AML-193 (cell line): ENCODE data around the gene MEGF6.
A peak's percentile ranks its signal among the peaks of the same experiment; 100 is the strongest.

Experiments used
- DNase-seq, 2 experiments: peaks; one replicate each; lab custom pipeline; 2025; lab: John Stamatoyannopoulos, UW

Gene MEGF6, protein sequence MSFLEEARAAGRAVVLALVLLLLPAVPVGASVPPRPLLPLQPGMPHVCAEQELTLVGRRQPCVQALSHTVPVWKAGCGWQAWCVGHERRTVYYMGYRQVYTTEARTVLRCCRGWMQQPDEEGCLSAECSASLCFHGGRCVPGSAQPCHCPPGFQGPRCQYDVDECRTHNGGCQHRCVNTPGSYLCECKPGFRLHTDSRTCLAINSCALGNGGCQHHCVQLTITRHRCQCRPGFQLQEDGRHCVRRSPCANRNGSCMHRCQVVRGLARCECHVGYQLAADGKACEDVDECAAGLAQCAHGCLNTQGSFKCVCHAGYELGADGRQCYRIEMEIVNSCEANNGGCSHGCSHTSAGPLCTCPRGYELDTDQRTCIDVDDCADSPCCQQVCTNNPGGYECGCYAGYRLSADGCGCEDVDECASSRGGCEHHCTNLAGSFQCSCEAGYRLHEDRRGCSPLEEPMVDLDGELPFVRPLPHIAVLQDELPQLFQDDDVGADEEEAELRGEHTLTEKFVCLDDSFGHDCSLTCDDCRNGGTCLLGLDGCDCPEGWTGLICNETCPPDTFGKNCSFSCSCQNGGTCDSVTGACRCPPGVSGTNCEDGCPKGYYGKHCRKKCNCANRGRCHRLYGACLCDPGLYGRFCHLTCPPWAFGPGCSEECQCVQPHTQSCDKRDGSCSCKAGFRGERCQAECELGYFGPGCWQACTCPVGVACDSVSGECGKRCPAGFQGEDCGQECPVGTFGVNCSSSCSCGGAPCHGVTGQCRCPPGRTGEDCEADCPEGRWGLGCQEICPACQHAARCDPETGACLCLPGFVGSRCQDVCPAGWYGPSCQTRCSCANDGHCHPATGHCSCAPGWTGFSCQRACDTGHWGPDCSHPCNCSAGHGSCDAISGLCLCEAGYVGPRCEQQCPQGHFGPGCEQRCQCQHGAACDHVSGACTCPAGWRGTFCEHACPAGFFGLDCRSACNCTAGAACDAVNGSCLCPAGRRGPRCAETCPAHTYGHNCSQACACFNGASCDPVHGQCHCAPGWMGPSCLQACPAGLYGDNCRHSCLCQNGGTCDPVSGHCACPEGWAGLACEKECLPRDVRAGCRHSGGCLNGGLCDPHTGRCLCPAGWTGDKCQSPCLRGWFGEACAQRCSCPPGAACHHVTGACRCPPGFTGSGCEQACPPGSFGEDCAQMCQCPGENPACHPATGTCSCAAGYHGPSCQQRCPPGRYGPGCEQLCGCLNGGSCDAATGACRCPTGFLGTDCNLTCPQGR (N-terminal part only)

DNA sequence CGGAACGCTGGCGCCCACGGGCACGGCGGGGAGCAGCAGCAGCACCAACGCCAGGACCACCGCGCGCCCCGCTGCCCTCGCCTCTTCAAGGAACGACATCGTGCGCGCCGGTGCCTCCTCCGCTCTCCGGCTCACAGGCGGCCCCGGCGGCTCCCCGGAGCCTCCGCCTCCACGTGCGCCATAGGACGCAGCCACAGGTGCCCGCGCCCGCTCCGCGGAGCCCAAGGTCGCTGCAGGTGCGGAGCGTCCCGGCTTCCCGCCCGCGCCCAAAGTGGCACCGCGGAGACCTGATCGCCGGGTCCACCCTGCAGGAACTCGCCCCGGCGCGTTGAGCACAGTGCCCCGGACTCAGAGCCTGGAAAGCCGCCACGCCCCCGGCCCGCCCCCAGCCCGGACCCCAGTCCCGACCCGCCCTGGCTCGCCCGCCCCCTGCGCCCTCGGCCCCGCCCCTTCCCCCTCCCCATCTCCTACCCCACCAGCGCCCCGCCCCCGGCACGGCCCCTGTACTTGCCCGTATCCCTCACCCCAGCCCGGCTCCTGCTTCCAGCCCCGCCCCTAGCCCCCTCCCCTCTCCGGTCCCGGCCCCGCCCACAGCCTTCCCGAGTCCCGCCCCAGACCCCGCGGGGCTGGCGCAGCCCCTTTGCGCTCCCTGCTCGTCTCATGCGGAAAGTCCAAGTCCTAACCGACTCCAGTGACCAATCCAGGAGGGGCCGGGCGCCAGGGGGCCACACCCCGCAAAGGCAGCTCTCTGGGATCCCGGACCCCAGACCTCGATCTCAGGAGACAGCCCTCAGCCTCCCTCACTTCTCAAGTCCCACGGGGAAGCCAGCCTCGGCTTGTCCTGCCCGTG lies at the start of gene MEGF6:
Gene MEGF6, minus strand, starts transcription at position 339 of the 850 bp plus-strand sequence. Its CDS starts 240 bp downstream, at position 99.
- DNase-seq = no peak

DNA sequence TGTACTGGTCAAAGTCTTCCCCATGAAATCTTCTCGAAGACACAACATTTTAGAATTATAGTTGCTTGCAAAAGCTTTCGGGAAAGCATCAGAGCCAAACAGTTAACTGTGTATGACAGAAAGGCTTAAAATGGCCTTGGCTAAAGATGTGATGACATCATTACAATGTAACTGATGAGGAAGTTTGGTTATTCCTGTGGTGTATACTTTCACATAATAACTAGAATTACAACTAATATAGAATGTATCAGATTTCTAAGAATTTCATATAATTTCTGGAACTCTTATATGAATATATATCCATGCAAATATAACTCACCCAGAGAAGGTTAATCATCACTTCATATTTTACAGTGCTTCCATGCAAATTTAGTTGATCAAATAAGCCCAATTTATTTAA lies 49.4 kb upstream of the MEGF6 start:
- DNase-seq = peak in 1 of 2 experiments; percentile 25

GRCh38 chr1:3659093-3659492 lies 47.8 kb upstream of the MEGF6 start:
- DNase-seq = no peak

DNA sequence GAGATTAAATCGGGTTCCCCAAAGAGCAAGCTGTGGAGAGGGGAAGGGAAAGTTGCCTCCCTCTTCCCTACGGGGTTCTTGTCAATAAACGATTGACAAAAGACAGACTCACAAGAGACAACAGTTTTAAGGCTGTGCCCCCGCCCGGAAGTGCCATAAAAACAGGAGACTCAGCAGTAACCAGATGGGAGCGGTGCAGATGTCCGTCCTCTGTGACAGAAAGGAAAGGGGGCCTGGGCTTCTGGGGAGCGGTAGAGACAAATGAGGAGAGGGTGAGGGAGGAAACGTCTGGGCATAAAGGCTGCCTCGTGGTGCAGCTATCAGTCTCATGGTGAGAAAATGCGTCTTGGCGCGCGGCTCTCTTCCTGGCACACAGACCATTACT lies 46.9 kb upstream of the MEGF6 start:
- no peak for DNase-seq

DNA sequence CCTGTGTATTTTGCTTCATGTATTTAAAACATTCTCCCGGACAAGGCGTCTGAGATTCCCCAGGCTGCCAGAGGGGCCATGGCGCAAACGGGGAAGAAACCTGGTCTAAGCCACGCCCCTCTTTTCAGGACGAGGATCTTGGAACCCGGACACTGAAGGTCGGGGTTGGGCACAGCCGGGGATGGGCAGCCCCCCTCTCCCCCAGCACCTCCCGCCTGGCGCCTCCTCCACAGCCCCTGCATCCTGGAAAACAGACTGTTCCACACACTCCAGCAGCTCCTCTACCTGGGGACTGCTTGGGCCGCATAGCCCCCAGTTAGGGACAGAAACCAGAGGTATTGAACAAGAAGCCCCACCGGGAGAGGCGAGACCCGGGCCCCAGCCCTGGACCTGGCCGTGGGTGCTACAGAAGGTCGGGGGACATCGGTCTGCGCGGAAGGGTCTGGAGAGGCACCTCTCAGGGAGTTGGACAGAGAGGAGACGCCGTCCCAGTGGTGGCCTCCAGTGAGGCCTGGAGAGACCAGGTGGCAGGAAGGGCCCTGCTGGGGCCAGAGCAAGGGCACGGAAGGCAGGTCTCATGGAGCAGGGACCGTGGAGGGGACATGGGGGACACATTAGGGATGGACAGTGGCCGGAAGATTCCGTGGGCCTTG lies 46.4 kb upstream of the MEGF6 start:
- DNase-seq = no peak

DNA sequence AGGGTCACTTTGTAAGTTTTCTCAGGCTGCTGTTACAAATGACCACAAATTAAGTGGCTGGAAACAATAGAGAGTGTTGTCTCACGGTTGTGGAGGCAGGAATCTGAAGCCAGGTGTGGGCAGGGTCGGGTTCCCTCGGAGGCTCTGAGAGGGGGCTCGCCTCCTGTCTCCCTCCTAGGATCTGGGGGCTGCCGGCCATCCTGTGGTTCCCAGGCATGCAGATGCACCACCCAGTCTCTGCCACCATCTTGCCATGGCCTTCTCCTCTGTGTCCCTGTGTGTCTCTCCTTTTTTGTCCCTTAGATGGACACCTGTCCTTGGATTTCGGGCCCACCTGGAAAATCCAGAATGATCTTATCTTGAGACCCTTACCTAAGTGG lies 45.8 kb upstream of the MEGF6 start:
- no peak for DNase-seq

DNA sequence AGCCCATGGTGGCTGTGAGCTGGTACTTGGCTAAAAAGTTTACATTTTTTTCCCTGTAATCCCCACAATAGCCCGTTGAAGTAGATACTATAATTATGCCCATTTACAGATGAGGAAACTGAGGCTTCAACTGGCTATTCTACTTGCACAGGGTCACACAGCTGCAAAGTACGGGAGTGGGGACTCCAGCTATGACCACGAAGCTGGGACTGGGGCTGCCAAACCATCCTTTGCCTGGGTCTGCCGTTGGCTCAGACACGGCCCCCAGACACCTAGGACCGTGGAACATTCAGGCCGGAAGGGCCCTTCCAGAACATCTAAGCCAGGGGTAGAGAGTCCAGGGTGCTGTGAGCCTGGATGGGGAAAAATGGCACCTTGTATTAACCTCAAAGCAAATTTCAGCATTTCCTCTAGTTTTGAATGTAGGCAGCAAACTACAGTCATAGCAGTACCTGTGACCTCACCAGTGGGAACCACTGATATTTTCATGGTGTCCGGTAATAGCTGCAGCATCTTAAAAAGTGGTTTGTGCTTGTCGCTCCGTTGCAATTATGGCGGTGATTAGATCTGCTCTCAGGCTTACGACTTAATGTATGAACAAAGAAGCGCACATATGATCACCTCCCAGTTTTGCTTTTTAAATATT lies 45.3 kb upstream of the MEGF6 start:
- DNase-seq = no peak

DNA sequence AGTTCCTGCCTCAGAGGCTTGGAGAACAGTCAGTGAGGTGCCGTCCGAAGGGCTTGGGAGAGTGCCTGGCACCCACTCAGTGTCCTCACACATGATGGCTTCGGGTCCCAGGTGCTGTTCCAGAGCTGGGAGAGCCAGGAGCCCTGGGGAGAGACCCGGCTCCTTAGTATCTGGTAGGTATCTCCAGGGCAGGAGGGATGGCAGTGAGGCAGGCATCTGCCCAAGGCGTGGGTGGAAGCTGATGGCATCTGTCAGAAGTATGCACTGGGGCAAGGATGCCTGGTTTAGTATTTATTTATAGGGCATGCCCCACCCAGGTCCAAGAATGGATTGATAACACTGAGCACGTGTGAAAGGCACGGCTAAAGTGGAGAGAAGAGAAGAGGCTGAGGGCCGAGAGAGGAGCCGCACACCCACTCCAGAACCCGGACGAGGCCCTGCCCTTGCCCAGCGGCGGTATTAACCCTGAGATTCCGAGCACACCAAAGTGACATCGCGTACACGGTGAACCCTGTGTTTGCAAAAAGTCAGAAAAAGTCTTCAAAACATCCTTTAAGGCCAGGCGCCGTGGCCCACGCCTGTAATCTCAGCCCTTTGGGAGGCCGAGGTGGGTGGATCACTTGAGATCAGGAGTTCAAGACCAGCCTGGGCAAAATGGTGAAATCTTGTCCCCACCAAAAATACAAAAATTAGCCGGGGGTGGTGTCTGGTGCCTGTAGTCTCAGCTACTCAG lies 43.4 kb upstream of the MEGF6 start:
- no peak for DNase-seq

DNA sequence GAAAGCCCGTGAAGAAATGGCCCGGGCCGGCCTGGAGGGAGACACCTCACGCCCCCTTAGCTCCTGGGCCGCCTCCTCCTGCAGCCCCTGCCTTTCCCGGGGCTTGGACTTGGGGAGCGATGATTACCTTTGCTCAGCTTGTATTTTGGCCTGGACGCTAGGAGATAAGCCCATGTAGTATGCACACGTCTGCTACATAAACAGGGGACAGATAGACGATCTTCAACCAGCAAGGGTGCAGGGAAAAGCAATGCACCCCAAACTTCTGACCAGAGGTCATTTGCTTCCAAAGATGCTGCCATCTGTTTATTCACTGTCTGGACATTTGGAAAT lies 41.9 kb upstream of the MEGF6 start:
- no peak for DNase-seq

DNA sequence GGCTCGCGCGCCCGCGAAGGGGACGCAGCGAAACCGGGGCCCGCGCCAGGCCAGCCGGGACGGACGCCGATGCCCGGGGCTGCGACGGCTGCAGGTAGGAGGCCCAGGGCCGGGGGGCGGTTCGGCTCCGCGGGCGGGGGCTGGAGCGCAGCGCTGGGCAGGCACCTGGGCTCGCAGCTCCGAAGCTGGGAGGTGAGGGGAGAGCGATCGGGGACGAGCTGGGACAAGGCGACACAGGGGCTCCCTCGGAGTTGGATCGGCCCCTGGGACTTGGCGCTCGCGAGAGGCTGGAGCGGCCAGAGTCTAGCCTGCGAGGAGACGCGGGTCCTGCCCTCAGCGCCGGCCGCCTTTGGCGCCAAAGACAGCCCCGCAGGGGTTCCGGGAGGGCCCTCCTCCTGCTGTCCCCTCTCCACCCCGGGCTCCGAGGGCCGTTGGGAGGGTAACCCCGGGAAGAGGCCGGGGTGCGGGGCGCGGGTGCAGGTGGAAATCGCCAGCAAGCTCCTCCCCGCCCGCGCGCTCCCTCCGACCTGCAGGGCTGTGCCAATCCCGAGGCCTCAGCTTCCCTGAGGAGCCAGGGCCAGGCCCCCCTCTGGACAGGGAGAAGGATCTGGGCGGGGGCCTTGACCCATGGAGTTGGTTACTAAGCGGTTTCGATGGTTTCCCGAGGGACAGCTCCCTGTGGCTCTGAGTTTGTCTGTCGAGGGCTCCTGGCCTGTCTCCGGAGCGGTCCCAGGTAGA lies 41.4 kb upstream of the MEGF6 start:
- no peak for DNase-seq

DNA sequence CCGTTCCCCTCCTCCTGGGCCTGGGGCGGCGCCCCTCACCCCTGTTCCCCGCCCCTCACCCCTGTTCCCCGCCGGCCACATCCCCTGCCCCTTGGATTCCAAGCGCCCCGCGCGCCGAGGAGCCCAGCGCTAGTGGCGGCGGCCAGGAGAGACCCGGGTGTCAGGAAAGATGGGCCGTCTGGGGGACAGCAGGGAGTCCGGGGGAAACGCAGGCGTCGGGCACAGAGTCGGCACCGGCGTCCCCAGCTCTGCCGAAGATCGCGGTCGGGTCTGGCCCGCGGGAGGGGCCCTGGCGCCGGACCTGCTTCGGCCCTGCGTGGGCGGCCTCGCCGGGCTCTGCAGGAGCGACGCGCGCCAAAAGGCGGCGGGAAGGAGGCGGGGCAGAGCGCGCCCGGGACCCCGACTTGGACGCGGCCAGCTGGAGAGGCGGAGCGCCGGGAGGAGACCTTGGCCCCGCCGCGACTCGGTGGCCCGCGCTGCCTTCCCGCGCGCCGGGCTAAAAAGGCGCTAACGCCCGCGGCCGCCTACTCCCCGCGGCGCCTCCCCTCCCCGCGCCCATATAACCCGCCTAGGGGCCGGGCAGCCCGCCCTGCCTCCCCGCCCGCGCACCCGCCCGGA lies 40.7 kb upstream of the MEGF6 start, which contains the start of gene TP73:
Gene TP73, plus strand, starts transcription at position 587 of the 618 bp plus-strand sequence. CDS start 29,850 bp downstream, outside the sequence.
- DNase-seq = no peak

- DNase-seq = no peak
Measured at GRCh38 chr1:3651026-3651929, 40.0 kb upstream of the MEGF6 start.

- DNase-seq = no peak
Measured at GRCh38 chr1:3650248-3651025, 39.1 kb upstream of the MEGF6 start.

- peak; percentile 83 to 86 for DNase-seq
Measured at GRCh38 chr1:3649342-3650247, 38.3 kb upstream of the MEGF6 start, which contains the start of gene WRAP73. Gene WRAP73, minus strand, starts transcription at chr1:3650103. Its CDS starts 104 bp downstream, at chr1:3649999.

DNA sequence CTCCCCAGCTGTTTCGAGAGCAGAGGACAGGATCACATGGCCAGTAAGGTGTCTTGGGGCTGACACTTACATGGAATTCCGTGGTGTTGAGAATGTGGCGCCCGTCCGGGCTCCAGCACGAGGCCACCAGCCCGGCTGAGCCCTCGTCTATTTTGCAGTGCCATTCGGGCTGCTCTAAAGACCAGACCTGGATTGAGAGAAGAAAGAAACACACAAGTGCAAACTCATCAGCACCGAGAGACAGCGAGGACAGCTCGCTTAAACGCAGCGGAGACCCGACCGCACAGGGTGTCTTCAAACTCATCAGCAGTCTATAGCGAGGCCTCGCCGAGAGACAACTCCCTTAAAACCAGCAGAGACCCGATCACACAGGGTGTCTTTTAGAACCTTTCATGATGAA lies 35.3 kb upstream of the MEGF6 start:
- DNase-seq = no peak
